WTC11 (cell line): ENCODE results near the gene TIMM13. TPM values are rescaled to one million over a fixed set of nuclear protein-coding genes. Genes with fewer than 3 reads are reported as not detected.
"Not testable (repeated sequence)": the region's sequence is repeated elsewhere in the genome, so short reads cannot be mapped to it uniquely, and the experiment has no call there.

Experiments used
- ATAC-seq: fragments of 200-7000 bp; cut with Tn5 transposase; 2 replicates; pipeline ENCODE4 v1.10.0; 2021; ENCODE audit warnings: mild to moderate bottlenecking, moderate library complexity
- CTCF ChIA-PET: fragments of 300-600 bp; sonication (Branson Sonifier 250); formaldehyde crosslinking; loops from one replicate; lab custom pipeline; 2021; ENCODE audit warnings: antibody characterized with exemption; lab: Charles Lee
- POLR2A ChIA-PET: fragments of 350-600 bp; sonication (Branson Sonifier 250); formaldehyde crosslinking; loops from one replicate; lab custom pipeline; 2021; ENCODE audit warnings: antibody characterized with exemption; lab: Charles Lee
- DNase-seq: peaks from one replicate; pipeline ENCODE4 v3.0.0; 2021; ENCODE audit warnings: low spot score
- H3K27ac Mint-ChIP-seq: 2 replicates; pipeline ENCODE4 v1.8.0; 2021; ENCODE audit warnings: mixed read lengths
- H3K27me3 Mint-ChIP-seq: 2 replicates; pipeline ENCODE4 v1.8.0; 2021; ENCODE audit warnings: low read depth, mild to moderate bottlenecking, moderate library complexity, mixed read lengths
- H3K36me3 Mint-ChIP-seq: 2 replicates; pipeline ENCODE4 v1.8.0; 2021; ENCODE audit warnings: mixed read lengths
- H3K4me1 Mint-ChIP-seq: 2 replicates; pipeline ENCODE4 v1.8.0; 2022; ENCODE audit warnings: mixed read lengths
- H3K4me3 Mint-ChIP-seq: 2 replicates; pipeline ENCODE4 v1.8.0; 2021; ENCODE audit warnings: mild to moderate bottlenecking, moderate library complexity, mixed read lengths
- H3K9me3 Mint-ChIP-seq: 2 replicates; pipeline ENCODE4 v1.8.0; 2021; ENCODE audit warnings: mixed read lengths
- AFF4 ChIP-seq: sonication (generic); formaldehyde crosslinking; IDR thresholded peaks from 2 replicates; pipeline ENCODE4 v1.8.1; 2023; ENCODE audit warnings: mild to moderate bottlenecking, missing genetic modification reagents, borderline replicate concordance
- ATF1 ChIP-seq: sonication (generic); formaldehyde crosslinking; IDR thresholded peaks from 2 replicates; pipeline ENCODE4 v1.8.1; 2023; ENCODE audit warnings: mild to moderate bottlenecking, moderate library complexity, missing genetic modification reagents
- CDX4 ChIP-seq: fragments of 250-450 bp; sonication (Bioruptor Pico); IDR thresholded peaks from 2 replicates; pipeline ENCODE4 v1.9.0; 2021; ENCODE audit warnings: moderate library complexity, mild to moderate bottlenecking, inconsistent platforms, borderline replicate concordance
- CREM ChIP-seq: sonication (generic); formaldehyde crosslinking; IDR thresholded peaks from 2 replicates; pipeline ENCODE4 v1.8.1; 2022; ENCODE audit warnings: mild to moderate bottlenecking, missing genetic modification reagents, moderate library complexity
- MYBL2 ChIP-seq: sonication (generic); formaldehyde crosslinking; IDR thresholded peaks from 2 replicates; pipeline ENCODE4 v1.8.1; 2023; ENCODE audit warnings: mild to moderate bottlenecking, moderate library complexity, missing genetic modification reagents
- NFE2L1 ChIP-seq: sonication (generic); formaldehyde crosslinking; IDR thresholded peaks from 2 replicates; pipeline ENCODE4 v1.8.1; 2023; ENCODE audit warnings: missing genetic modification reagents
- PRDM15 ChIP-seq: sonication (generic); formaldehyde crosslinking; IDR thresholded peaks from 2 replicates; pipeline ENCODE4 v1.8.0; 2022; ENCODE audit warnings: missing genetic modification reagents
- RELA ChIP-seq: sonication (generic); formaldehyde crosslinking; IDR thresholded peaks from 2 replicates; pipeline ENCODE4 v1.8.1; 2022; ENCODE audit warnings: missing genetic modification reagents, mild to moderate bottlenecking, borderline replicate concordance
- SP1 ChIP-seq: sonication (generic); formaldehyde crosslinking; conservative IDR thresholded peaks from 2 replicates; pipeline ENCODE4 v1.8.1; 2022; ENCODE audit warnings: missing genetic modification reagents
- TEAD1 ChIP-seq: sonication (generic); formaldehyde crosslinking; IDR thresholded peaks from 2 replicates; pipeline ENCODE4 v1.8.0; 2022; ENCODE audit warnings: mild to moderate bottlenecking, missing genetic modification reagents
- ZBTB43 ChIP-seq: sonication (generic); formaldehyde crosslinking; IDR thresholded peaks from 2 replicates; pipeline ENCODE4 v1.8.1; 2023; ENCODE audit warnings: mild to moderate bottlenecking, missing genetic modification reagents
- ZNF138 ChIP-seq: sonication (generic); formaldehyde crosslinking; conservative IDR thresholded peaks from 2 replicates; pipeline ENCODE4 v1.8.1; 2022; ENCODE audit warnings: mild to moderate bottlenecking, moderate library complexity, missing genetic modification reagents
- ZNF317 ChIP-seq: sonication (generic); formaldehyde crosslinking; IDR thresholded peaks from 2 replicates; pipeline ENCODE4 v1.8.1; 2023; ENCODE audit warnings: low read depth, mild to moderate bottlenecking, moderate library complexity, missing genetic modification reagents, borderline replicate concordance
- ZNF512 ChIP-seq: sonication (generic); formaldehyde crosslinking; IDR thresholded peaks from 2 replicates; pipeline ENCODE4 v1.8.1; 2022; ENCODE audit warnings: missing genetic modification reagents, borderline replicate concordance
- total RNA-seq: library from RNA; stranded (reverse); gene quantifications from 3 replicates; pipeline ENCODE4 v1.2.3, GENCODE V29; 2021

TIMM13 gene
- total RNA-seq, 1 experiment from 2014 or later: 342 TPM

- TF ChIP-seq ZNF512 (CRISPR knock-in tag) (no peak), SP1 (CRISPR knock-in tag) (peak; percentile 88), ZNF138 (CRISPR knock-in tag) (no peak), TEAD1 (CRISPR knock-in tag) (no peak), CDX4 (CRISPR knock-in tag) (no peak), ZBTB43 (CRISPR knock-in tag) (peak; percentile 40; the same call in 1 of the 2 replicates)
Observed at GRCh38 chr19:2474232-2475017, 47.0 kb upstream of the TIMM13 start (continued).

- H3K36me3 Mint-ChIP-seq, H3K4me3 Mint-ChIP-seq, DNase-seq, ATAC-seq, H3K4me1 Mint-ChIP-seq, H3K27ac Mint-ChIP-seq, H3K27me3 Mint-ChIP-seq, H3K9me3 Mint-ChIP-seq: not testable (repeated sequence)
- ChIA-PET POLR2A (interaction anchor here (1.3 kb wide), 1 partner anchor 108 kb away, joined by 4 read pairs; no protein-coding TSS in a partner anchor), CTCF (interaction anchor here (1.0 to 10.5 kb wide), 6 partner anchors 79 to 208 kb away, joined by 3 to 82 read pairs (median 7); no protein-coding TSS in a partner anchor)
Observed at GRCh38 chr19:2469915-2470200, 42.5 kb upstream of the TIMM13 start.

GRCh38 chr19:2469102-2469914 is 41.9 kb upstream of the TIMM13 start:
- Mint-ChIP-seq H3K27ac (peak overlapping the region; percentile 13; the same call in 1 of the 2 replicates), H3K27me3 (no peaks in the 10 kb centered on the region; the same call in 1 of the 2 replicates), H3K4me1 (peaks cover 7% of the 10 kb centered on the region), H3K36me3 (no peaks in the 10 kb centered on the region), H3K9me3 (no peaks in the 10 kb centered on the region), H3K4me3 (no peak overlapping the region)
- POLR2A ChIA-PET: interaction anchor here (1.3 kb wide), 1 partner anchor 109 kb away, joined by 4 read pairs; no protein-coding TSS in a partner anchor
- ATAC-seq: peak; percentile 34
- TF ChIP-seq CREM (CRISPR knock-in tag): no peak
- 0 out of 2 replicates have a peak, but pooled peaks have one; percentile 48 for TF ChIP-seq NFE2L1
- TF ChIP-seq, all 79 proteins: peak for 1
- CTCF ChIA-PET: interaction anchor here (0.6 to 10.5 kb wide), 7 partner anchors 78 to 208 kb away, joined by 3 to 82 read pairs (median 5); no protein-coding TSS in a partner anchor
- no peak for DNase-seq

GRCh38 chr19:2468596-2468995 is 41.2 kb upstream of the TIMM13 start:
- H3K27me3 Mint-ChIP-seq: no peaks in the 10 kb centered on the region; the same call in 1 of the 2 replicates
- H3K4me1 Mint-ChIP-seq: peaks cover 7% of the 10 kb centered on the region
- H3K36me3 Mint-ChIP-seq: no peaks in the 10 kb centered on the region
- H3K4me3 Mint-ChIP-seq: no peak overlapping the region
- ChIA-PET POLR2A (interaction anchor here (0.6 to 0.7 kb wide), 2 partner anchors 23 to 129 kb away, joined by 3 to 4 read pairs; no protein-coding TSS in a partner anchor), CTCF (interaction anchor here (0.6 to 10.5 kb wide), 5 partner anchors 111 to 207 kb away, joined by 3 to 82 read pairs (median 9); no protein-coding TSS in a partner anchor)
- ATAC-seq: no peak
- DNase-seq: no peak
- no peak overlapping the region for H3K27ac Mint-ChIP-seq
- H3K9me3 Mint-ChIP-seq: no peaks in the 10 kb centered on the region
- no peak for TF ChIP-seq AFF4
- no peak for TF ChIP-seq MYBL2 (CRISPR knock-in tag)
- TF ChIP-seq SP1 (CRISPR knock-in tag): no peak
- no peak for TF ChIP-seq RELA (CRISPR knock-in tag)
- no peak for TF ChIP-seq ZNF317
- no peak for TF ChIP-seq CREM (CRISPR knock-in tag)
- no peak for TF ChIP-seq ATF1 (CRISPR knock-in tag)
- TF ChIP-seq PRDM15 (CRISPR knock-in tag): no peak
